GM12878 (cell line): ENCODE results near the gene ACSL3. TPM values are rescaled to one million over a fixed set of nuclear protein-coding genes. Genes with fewer than 3 reads are reported as not detected.

Experiments
- ATAC-seq: fragments of 200-7000 bp; cut with Tn5 transposase; 3 replicates; pipeline ENCODE4 v1.9.1; 2020; ENCODE audit warnings: mild to moderate bottlenecking, moderate library complexity
- BruUV-seq: library from RNA; stranded (reverse); fragments of 400-500 nt; replicated peaks from 2 replicates; lab custom pipeline; 2021; lab: Mats Ljungman, UMichigan
- CTCF ChIA-PET: fragments of 300-600 bp; sonication (Branson Sonifier 250); formaldehyde crosslinking; extraction: SDS; loops from one replicate; lab custom pipeline; 2021; ENCODE audit warnings: inconsistent platforms; lab: Yijun Ruan, JAX
- POLR2A ChIA-PET: fragments of 350-600 bp; formaldehyde crosslinking; extraction: SDS; loops from one replicate; lab custom pipeline; 2021; ENCODE audit warnings: inconsistent platforms; lab: Charles Lee
- RAD21 ChIA-PET: fragments of 300-600 bp; sonication (Branson Sonifier 250); formaldehyde crosslinking; loops from one replicate; lab custom pipeline; 2023; ENCODE audit warnings: antibody characterized with exemption; ENCODE audit not compliant: unreplicated experiment; lab: Charles Lee
- SMC1A ChIA-PET: fragments of 300-600 bp; sonication (Branson Sonifier 250); formaldehyde crosslinking; loops from one replicate; lab custom pipeline; 2023; ENCODE audit not compliant: unreplicated experiment, uncharacterized antibody; lab: Charles Lee
- DNase-seq: peaks from one replicate; pipeline ENCODE4 v3.0.0-alpha.2; 2011; ENCODE audit warnings: low read depth, low spot score
- FAIRE-seq: peaks from 3 replicates; lab custom pipeline; 2011; peaks lifted over from hg19 to GRCh38; lab: Jason Lieb, UNC
- H2AFZ ChIP-seq: 2 replicates; pipeline ENCODE4 v1.6.0; 2011; ENCODE audit warnings: low read depth, low read length, control low read depth; ENCODE audit not compliant: control insufficient read depth
- H3K27ac ChIP-seq: 2 replicates; pipeline ENCODE4 v1.5.1; 2011; ENCODE audit warnings: control low read depth; ENCODE audit not compliant: control insufficient read depth, insufficient read depth
- H3K27me3 ChIP-seq, 2 experiments: replicated peaks in 1 of 2; 2 replicates each; pipeline versions ENCODE4 v1.6.0 to v1.6.1; 2011; ENCODE audit warnings: low read length in 1 of 2; ENCODE audit not compliant: control insufficient read depth in 2 of 2, insufficient read depth in 2 of 2
- H3K36me3 ChIP-seq, 2 experiments: 2 replicates each; pipeline ENCODE4 v1.5.1; 2011; ENCODE audit warnings: low read length in 1 of 2; ENCODE audit not compliant: control insufficient read depth in 2 of 2, insufficient read depth in 2 of 2
- H3K4me1 ChIP-seq: 2 replicates; pipeline ENCODE4 v1.6.1; 2011; ENCODE audit warnings: mild to moderate bottlenecking, low read length, moderate library complexity, mixed read lengths; ENCODE audit not compliant: control insufficient read depth, insufficient read depth
- H3K4me2 ChIP-seq: 2 replicates; pipeline ENCODE4 v1.6.0; 2011; ENCODE audit warnings: control low read depth; ENCODE audit not compliant: control insufficient read depth, insufficient read depth
- H3K4me3 ChIP-seq: fragments of 200-600 bp; sonication (generic); 2 replicates; pipeline ENCODE4 v1.5.1; 2016
- H3K79me2 ChIP-seq: 2 replicates; pipeline ENCODE4 v1.6.0; 2011; ENCODE audit warnings: low read length; ENCODE audit not compliant: control insufficient read depth, insufficient read depth
- H3K9ac ChIP-seq: 2 replicates; pipeline ENCODE4 v1.8.0; 2011; ENCODE audit warnings: low read length, control low read depth, mixed read lengths; ENCODE audit not compliant: control insufficient read depth, insufficient read depth
- H3K9me3 ChIP-seq: replicated peaks from 3 replicates; pipeline ENCODE4 v1.5.1; 2011; ENCODE audit warnings: mild to moderate bottlenecking, low read length; ENCODE audit not compliant: control insufficient read depth, insufficient read depth
- H4K20me1 ChIP-seq: 2 replicates; pipeline ENCODE4 v1.6.0; 2011; ENCODE audit not compliant: control insufficient read depth, insufficient read depth
- CBFB ChIP-seq: IDR thresholded peaks from 2 replicates; pipeline ENCODE4 v1.6.1; 2016; ENCODE audit warnings: antibody characterized with exemption, low read depth
- GABPA ChIP-seq: IDR thresholded peaks from 2 replicates; pipeline ENCODE4 v1.6.1; 2014; ENCODE audit warnings: antibody characterized with exemption, low read depth, mild to moderate bottlenecking, inconsistent platforms
- GATAD2B ChIP-seq: fragments of 450-650 bp; conservative IDR thresholded peaks from 2 replicates; pipeline ENCODE4 v1.6.1; 2017; ENCODE audit warnings: low read depth, mild to moderate bottlenecking, moderate library complexity
- HDGF ChIP-seq: fragments of 450-650 bp; IDR thresholded peaks from 2 replicates; pipeline ENCODE4 v1.6.1; 2016; ENCODE audit warnings: antibody characterized with exemption
- SREBF1 ChIP-seq: IDR thresholded peaks from 2 replicates; pipeline ENCODE4 v1.6.1; 2012; ENCODE audit warnings: mild to moderate bottlenecking, low read length
- WRNIP1 ChIP-seq: IDR thresholded peaks from 2 replicates; pipeline ENCODE4 v1.6.1; 2011; ENCODE audit warnings: low read depth, low read length, improper control_type of control experiment, borderline replicate concordance
- WGBS: methylation state at CpG from one replicate; pipeline ENCODE4 v1.1.6; 2016; ENCODE audit warnings: low lambda C conversion rate; ENCODE audit not compliant: insufficient replicate concordance, insufficient coverage; ENCODE audit errors: missing lambda C conversion rate; 5-methylcytosine and 5-hydroxymethylcytosine counted together
- in situ Hi-C: fragments of 300-500 bp; cut with MboI; formaldehyde crosslinking; loops from 9 replicates; pipeline ENCODE4 v1.14.3; 2018; ENCODE audit warnings: mixed read lengths
- intact Hi-C: fragments of 100-400 bp; cut with micrococcal nuclease; formaldehyde crosslinking; loops from one replicate; pipeline ENCODE4 v1.14.2; 2022; ENCODE audit not compliant: unreplicated experiment
- polyA plus RNA-seq, 11 experiments: library from polyadenylated mRNA; depleted of rRNA in 4 of 11; unstranded in 6 of 11; stranded (reverse) in 5 of 11; fragments of >200 nt; fragmentation: Nextera tagmentation in 4 of 11; fragmentation: Illumina TruSeq in 1 of 11; extraction: Ambion mirVana in 4 of 11; extraction: Trizol in 1 of 11; gene quantifications; 1 replicate in 1 of 11; 2 replicates in 10 of 11; pipeline versions ENCODE4 v1.2.1 to v1.2.3, GENCODE V29; 2011 to 2016; ENCODE audit warnings: inconsistent platforms in 2 of 11, missing spikeins in 2 of 11, low read depth in 1 of 11
- total RNA-seq, 4 experiments: library from RNA; depleted of rRNA in 3 of 4; stranded (reverse); fragments of >200 nt in 3 of 4; fragmentation: Illumina TruSeq in 1 of 4; extraction: Trizol in 1 of 4; gene quantifications; 2 replicates each; pipeline versions ENCODE4 v1.2.1 to v1.2.3, GENCODE V29; 2013 to 2021
- TF ChIP-seq, protein P1 (sequence below): fragments of 450-650 bp; IDR thresholded peaks from 2 replicates; pipeline ENCODE4 v1.6.1; 2016; ENCODE audit warnings: mild to moderate bottlenecking, moderate library complexity, borderline replicate concordance

Gene ACSL3
- total and polyA plus RNA-seq, 10 of the 15 experiments (the other 5 are each of a cell fraction or from before 2014, with no cell fraction given) = 15.6 to 83.9 (median 56.7) TPM

GRCh38 chr2:222892761-222893160 lies 31.9 kb downstream of the ACSL3 start:
- WGBS = 100% methylated on average over 1 of the region's 1 CpG
- H3K4me2 ChIP-seq = no peak overlapping the region
- POLR2A ChIA-PET = no interaction called here

More at GRCh38 chr2:222892761-222893160, 31.9 kb downstream of the ACSL3 start:
- RAD21 ChIA-PET = no interaction called here
- Histone ChIP-seq H2AFZ (no peak overlapping the region), H3K4me3 (no peak overlapping the region), H3K9ac (no peak overlapping the region), H3K27ac (no peak overlapping the region), H3K9me3 (no peaks in the 10 kb centered on the region), H3K79me2 (peaks cover 2% of the 10 kb centered on the region), H3K27me3 (no peaks in the 10 kb centered on the region), H4K20me1 (no peaks in the 10 kb centered on the region), H3K4me1 (no peaks in the 10 kb centered on the region), H3K36me3 (peaks cover 0 to 4% of the 10 kb centered on the region in 2 experiments; a peak in 1 of 4 replicates)
- DNase-seq (no peak), FAIRE-seq (no peak), ATAC-seq (no peak)
- SMC1A ChIA-PET = no interaction called here
- TF ChIP-seq, protein P1, sequence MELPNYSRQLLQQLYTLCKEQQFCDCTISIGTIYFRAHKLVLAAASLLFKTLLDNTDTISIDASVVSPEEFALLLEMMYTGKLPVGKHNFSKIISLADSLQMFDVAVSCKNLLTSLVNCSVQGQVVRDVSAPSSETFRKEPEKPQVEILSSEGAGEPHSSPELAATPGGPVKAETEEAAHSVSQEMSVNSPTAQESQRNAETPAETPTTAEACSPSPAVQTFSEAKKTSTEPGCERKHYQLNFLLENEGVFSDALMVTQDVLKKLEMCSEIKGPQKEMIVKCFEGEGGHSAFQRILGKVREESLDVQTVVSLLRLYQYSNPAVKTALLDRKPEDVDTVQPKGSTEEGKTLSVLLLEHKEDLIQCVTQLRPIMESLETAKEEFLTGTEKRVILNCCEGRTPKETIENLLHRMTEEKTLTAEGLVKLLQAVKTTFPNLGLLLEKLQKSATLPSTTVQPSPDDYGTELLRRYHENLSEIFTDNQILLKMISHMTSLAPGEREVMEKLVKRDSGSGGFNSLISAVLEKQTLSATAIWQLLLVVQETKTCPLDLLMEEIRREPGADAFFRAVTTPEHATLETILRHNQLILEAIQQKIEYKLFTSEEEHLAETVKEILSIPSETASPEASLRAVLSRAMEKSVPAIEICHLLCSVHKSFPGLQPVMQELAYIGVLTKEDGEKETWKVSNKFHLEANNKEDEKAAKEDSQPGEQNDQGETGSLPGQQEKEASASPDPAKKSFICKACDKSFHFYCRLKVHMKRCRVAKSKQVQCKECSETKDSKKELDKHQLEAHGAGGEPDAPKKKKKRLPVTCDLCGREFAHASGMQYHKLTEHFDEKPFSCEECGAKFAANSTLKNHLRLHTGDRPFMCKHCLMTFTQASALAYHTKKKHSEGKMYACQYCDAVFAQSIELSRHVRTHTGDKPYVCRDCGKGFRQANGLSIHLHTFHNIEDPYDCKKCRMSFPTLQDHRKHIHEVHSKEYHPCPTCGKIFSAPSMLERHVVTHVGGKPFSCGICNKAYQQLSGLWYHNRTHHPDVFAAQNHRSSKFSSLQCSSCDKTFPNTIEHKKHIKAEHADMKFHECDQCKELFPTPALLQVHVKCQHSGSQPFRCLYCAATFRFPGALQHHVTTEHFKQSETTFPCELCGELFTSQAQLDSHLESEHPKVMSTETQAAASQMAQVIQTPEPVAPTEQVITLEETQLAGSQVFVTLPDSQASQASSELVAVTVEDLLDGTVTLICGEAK = no peak
- TF ChIP-seq GATAD2B = no peak
- no peak for TF ChIP-seq SREBF1
- TF ChIP-seq GABPA = no peak
- no peak for TF ChIP-seq HDGF
- TF ChIP-seq CBFB = no peak
- no peak for TF ChIP-seq WRNIP1
- CTCF ChIA-PET = interaction anchor here (4.1 kb wide), 1 partner anchor 9 kb away, joined by 26 read pairs; no protein-coding TSS in a partner anchor
- no TSS peak for BruUV-seq
- intact Hi-C loops (no loop called here), in situ Hi-C loops (no loop called here)
